ENCODE measurements around the gene PAEP.

GRCh38 chr9:135533113-135533512, 28.4 kb upstream of the PAEP start:
- no peak for TF ChIP-seq CTCF (IDR thresholded peaks at IDR 0.05)
- no peak for TF ChIP-seq POLR2A (IDR thresholded peaks at IDR 0.05)
- TF ChIP-seq POLR2AphosphoS5 (IDR thresholded peaks at IDR 0.05), result no peak
